Endothelial cell (in vitro differentiated cells): ENCODE measurements around the gene MYH11. TPM values are rescaled to one million over a fixed set of nuclear protein-coding genes. Genes with fewer than 3 reads are reported as not detected.
"Not testable (repeated sequence)": the region's sequence is repeated elsewhere in the genome, so short reads cannot be mapped to it uniquely, and the experiment has no call there.

Source experiments
- DNase-seq: peaks from one replicate; pipeline ENCODE4 v3.0.0; 2021; ENCODE audit warnings: low spot score
- H3K27ac Mint-ChIP-seq: one replicate; pipeline ENCODE4 v1.8.0; 2021; ENCODE audit warnings: mixed read lengths, inconsistent platforms; ENCODE audit not compliant: unreplicated experiment
- H3K27me3 Mint-ChIP-seq: one replicate; pipeline ENCODE4 v1.8.0; 2021; ENCODE audit warnings: mild to moderate bottlenecking, moderate library complexity, mixed read lengths, inconsistent platforms; ENCODE audit not compliant: unreplicated experiment
- H3K36me3 Mint-ChIP-seq: one replicate; pipeline ENCODE4 v1.8.0; 2021; ENCODE audit warnings: mild to moderate bottlenecking, low read depth, mixed read lengths, inconsistent platforms; ENCODE audit not compliant: unreplicated experiment
- H3K4me1 Mint-ChIP-seq: one replicate; pipeline ENCODE4 v1.8.0; 2021; ENCODE audit warnings: mild to moderate bottlenecking, mixed read lengths, inconsistent platforms; ENCODE audit not compliant: unreplicated experiment
- H3K4me3 Mint-ChIP-seq: one replicate; pipeline ENCODE4 v1.8.0; 2021; ENCODE audit warnings: mild to moderate bottlenecking, mixed read lengths, inconsistent platforms; ENCODE audit not compliant: unreplicated experiment
- H3K9me3 Mint-ChIP-seq: one replicate; pipeline ENCODE4 v1.8.0; 2021; ENCODE audit warnings: mixed read lengths, inconsistent platforms; ENCODE audit not compliant: unreplicated experiment
- total RNA-seq: library from RNA; stranded (reverse); fragmentation: NEBNext Ultra II Directional; extraction: Animal tissue kit (Norgen Biotek cat#: 25700); gene quantifications from one replicate; pipeline ENCODE4 v1.2.1, GENCODE V29; 2021; ENCODE audit not compliant: unreplicated experiment
- TF ChIP-seq, protein P1 (sequence below): fragments of 200-600 bp; sonication (generic); IDR thresholded peaks from one replicate; pipeline ENCODE4 v1.5.0; 2021; ENCODE audit warnings: antibody characterized with exemption; ENCODE audit not compliant: unreplicated experiment

The MYH11 gene
- total RNA-seq, 1 donor from 2014 or later = 0.51 TPM

DNA sequence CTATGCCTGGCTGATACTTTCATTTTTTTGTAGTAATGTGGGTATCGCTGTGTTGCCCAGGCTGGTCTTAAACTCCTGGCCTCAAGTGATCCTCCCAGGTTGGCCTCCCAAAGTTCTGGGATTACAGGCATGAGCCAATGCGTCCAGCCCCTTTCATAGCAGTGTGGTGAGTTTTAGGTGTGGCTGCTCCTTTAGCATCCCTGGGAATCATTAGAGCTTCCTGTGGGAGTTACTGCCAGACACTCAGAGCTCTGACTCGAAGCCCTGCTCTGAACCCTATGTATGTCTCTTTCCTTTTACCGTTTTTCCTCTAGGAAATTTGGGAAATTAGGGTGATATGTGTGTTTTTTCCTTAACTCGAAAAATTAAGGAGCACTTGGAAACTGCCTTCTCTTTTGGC lies 162.3 kb downstream of the MYH11 start:
- H3K36me3 Mint-ChIP-seq = peaks cover 4% of the 10 kb centered on the region
- DNase-seq = no peak
- H3K27ac Mint-ChIP-seq = no peak overlapping the region
- H3K9me3 Mint-ChIP-seq = no peaks in the 10 kb centered on the region
- peaks cover 2% of the 10 kb centered on the region for H3K27me3 Mint-ChIP-seq
- no peak overlapping the region for H3K4me3 Mint-ChIP-seq
- no peaks in the 10 kb centered on the region for H3K4me1 Mint-ChIP-seq
- TF ChIP-seq, protein P1, sequence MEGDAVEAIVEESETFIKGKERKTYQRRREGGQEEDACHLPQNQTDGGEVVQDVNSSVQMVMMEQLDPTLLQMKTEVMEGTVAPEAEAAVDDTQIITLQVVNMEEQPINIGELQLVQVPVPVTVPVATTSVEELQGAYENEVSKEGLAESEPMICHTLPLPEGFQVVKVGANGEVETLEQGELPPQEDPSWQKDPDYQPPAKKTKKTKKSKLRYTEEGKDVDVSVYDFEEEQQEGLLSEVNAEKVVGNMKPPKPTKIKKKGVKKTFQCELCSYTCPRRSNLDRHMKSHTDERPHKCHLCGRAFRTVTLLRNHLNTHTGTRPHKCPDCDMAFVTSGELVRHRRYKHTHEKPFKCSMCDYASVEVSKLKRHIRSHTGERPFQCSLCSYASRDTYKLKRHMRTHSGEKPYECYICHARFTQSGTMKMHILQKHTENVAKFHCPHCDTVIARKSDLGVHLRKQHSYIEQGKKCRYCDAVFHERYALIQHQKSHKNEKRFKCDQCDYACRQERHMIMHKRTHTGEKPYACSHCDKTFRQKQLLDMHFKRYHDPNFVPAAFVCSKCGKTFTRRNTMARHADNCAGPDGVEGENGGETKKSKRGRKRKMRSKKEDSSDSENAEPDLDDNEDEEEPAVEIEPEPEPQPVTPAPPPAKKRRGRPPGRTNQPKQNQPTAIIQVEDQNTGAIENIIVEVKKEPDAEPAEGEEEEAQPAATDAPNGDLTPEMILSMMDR = no peak

DNA sequence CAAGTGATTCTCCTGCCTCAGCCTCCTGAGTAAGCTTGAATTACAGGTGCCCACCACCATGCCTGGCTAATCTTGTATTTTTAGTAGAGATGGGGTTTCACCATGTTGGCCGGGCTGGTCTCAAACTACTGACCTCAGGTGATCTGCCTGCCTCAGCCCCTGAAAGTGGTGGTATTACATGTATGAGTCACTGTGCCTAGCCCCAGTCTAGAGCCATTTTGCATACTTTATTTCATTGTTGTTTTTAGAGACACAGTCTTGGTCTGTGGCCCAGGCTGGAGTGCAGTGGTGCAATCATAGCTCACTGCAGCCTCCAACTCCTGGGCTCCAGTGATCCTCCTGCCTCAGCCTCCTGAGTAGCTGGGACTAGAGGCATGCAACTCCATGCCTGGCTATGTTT lies 164.3 kb downstream of the MYH11 start:
- H3K27me3 Mint-ChIP-seq, H3K4me3 Mint-ChIP-seq, H3K36me3 Mint-ChIP-seq, H3K27ac Mint-ChIP-seq, DNase-seq, H3K9me3 Mint-ChIP-seq, H3K4me1 Mint-ChIP-seq: not testable (repeated sequence)

DNA sequence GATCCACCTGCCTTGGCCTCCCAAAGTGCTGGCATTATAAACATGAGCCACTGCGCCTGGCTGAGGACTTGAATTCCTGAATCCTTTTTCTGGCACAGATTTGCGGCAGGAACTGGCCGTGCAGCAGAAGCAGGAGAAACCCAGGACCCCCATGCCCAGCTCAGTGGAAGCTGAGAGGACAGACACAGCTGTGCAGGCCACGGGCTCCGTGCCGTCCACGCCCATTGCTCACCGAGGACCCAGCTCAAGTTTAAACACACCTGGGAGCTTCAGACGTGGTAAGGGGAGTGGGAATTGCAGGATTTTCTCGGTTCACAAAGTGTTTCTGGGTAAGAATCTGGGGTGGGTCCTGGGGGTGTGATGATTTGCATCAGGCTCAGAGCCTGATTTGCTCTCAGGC lies 165.8 kb downstream of the MYH11 start:
- Mint-ChIP-seq H3K9me3 (no peaks in the 10 kb centered on the region), H3K4me3 (no peak overlapping the region), H3K36me3 (peaks cover 5% of the 10 kb centered on the region), H3K27me3 (peaks cover 2% of the 10 kb centered on the region), H3K4me1 (no peaks in the 10 kb centered on the region), H3K27ac (no peak overlapping the region)
- DNase-seq = no peak
- TF ChIP-seq, protein P1 = no peak

DNA sequence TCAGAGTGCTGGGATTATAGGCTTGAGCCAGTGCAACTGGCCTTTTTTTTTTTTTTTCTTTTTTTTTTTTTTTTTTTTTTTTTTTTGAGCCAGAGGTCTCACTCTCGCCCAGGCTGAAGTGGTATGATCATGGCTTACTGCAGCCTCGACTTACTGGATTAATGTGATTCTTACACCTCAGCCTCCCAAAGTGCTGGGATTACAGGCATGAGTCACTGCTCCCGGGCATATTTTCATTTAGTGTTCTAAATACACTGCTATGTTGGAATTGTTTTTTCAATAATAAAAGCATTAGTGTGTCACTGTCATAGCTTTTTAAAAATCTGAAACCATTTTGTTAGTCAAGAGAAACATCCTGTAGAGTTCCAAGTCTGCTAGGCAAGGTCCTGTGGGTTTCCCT lies 166.5 kb downstream of the MYH11 start:
- H3K9me3 Mint-ChIP-seq = no peaks in the 10 kb centered on the region
- TF ChIP-seq, protein P1 = no peak
- H3K36me3 Mint-ChIP-seq = peaks cover 5% of the 10 kb centered on the region
- H3K27me3 Mint-ChIP-seq = peaks cover 2% of the 10 kb centered on the region
- no peak overlapping the region for H3K4me3 Mint-ChIP-seq
- no peaks in the 10 kb centered on the region for H3K4me1 Mint-ChIP-seq
- no peak overlapping the region for H3K27ac Mint-ChIP-seq
- DNase-seq = no peak

DNA sequence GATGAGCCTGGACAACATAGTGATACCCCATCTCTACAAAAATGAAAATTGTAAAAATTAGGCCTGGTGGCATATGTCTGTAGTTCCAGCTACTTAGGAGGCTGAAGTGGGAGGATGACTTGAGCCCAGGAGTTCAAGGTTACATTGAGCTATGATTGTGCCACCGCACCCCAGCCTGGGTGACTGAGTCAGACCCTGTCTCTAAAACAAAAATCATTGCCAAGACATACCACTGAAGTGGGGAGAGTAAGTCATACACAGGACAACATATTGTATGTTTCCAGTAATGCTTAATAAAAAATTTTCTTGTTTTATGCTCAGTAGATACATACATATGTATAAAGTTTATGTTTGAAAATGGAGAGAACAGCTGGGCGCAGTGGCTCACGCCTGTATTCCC lies 167.5 kb downstream of the MYH11 start:
- Mint-ChIP-seq H3K4me1 (no peaks in the 10 kb centered on the region), H3K9me3 (no peaks in the 10 kb centered on the region), H3K27ac (no peak overlapping the region), H3K4me3 (no peak overlapping the region), H3K36me3 (peaks cover 5% of the 10 kb centered on the region), H3K27me3 (peaks cover 2% of the 10 kb centered on the region)
- TF ChIP-seq, protein P1 = no peak
- DNase-seq = no peak

DNA sequence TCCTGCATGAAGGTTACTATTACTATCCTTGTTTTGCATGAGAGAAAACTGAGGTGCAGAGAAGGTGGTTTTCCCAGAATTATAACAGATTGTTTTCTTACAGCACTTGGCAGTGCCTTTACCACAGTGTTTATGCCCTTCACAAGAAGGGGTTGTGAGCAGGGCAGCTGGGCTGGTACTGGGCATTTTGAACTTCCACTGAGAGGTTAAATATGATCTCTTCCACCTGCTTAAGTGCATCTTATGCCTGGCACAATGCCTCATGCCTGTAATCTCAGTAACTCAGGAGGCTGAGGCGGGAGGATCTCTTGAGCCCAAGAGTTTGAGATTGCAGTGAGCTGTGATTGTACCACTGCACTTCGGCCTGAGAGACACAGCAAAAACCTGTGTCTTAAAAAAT lies 170.5 kb downstream of the MYH11 start:
- Mint-ChIP-seq H3K27ac (no peak overlapping the region), H3K36me3 (peaks cover 5% of the 10 kb centered on the region)
- TF ChIP-seq, protein P1 = no peak

More for the DNA sequence above, 170.5 kb downstream of the MYH11 start:
- Mint-ChIP-seq H3K4me3 (no peak overlapping the region), H3K9me3 (no peaks in the 10 kb centered on the region), H3K4me1 (no peaks in the 10 kb centered on the region), H3K27me3 (no peaks in the 10 kb centered on the region)
- DNase-seq = no peak
